Tibial artery (tissue), 4 donors: Measurements from ENCODE around the gene MICU2.

Experiments used
- DNase-seq, 2 donors: peaks; one replicate each; pipeline ENCODE4 v3.0.0-alpha.2; 2019
- H3K27ac ChIP-seq, 2 donors: fragments of 200-600 bp; sonication (generic) in 1 of 2; 1 replicate in 1 of 2; 2 replicates in 1 of 2; pipeline ENCODE4 v1.5.1; 2018 to 2019; ENCODE audit warnings: mild to moderate bottlenecking in 1 of 2
- H3K27me3 ChIP-seq, 2 donors: fragments of 200-600 bp; sonication (generic) in 1 of 2; one replicate each; pipeline versions ENCODE4 v1.5.1 to v1.6.0; 2016 to 2019
- H3K36me3 ChIP-seq, 3 donors: fragments of 200-600 bp; sonication (generic) in 2 of 3; one replicate each; pipeline ENCODE4 v1.5.1; 2016 to 2019; ENCODE audit warnings: mild to moderate bottlenecking in 2 of 3
- H3K4me1 ChIP-seq, 4 donors: fragments of 200-600 bp; sonication (generic) in 2 of 4; 1 replicate in 3 of 4; 2 replicates in 1 of 4; pipeline ENCODE4 v1.5.1; 2016 to 2019
- H3K4me3 ChIP-seq, 2 donors: fragments of 200-600 bp; sonication (generic) in 1 of 2; 1 replicate in 1 of 2; 2 replicates in 1 of 2; pipeline ENCODE4 v1.5.1; 2018 to 2019; ENCODE audit warnings: mild to moderate bottlenecking in 2 of 2
- H3K9me3 ChIP-seq, 3 donors: fragments of 200-600 bp; sonication (generic) in 1 of 3; one replicate each; pipeline ENCODE4 v1.5.1; 2016 to 2019
- CTCF ChIP-seq, 2 experiments: fragments of 200-600 bp in 1 of 2; fragments of 450-650 bp in 1 of 2; IDR thresholded peaks; one replicate each; pipeline ENCODE4 v1.5.1; 2017 to 2019; ENCODE audit warnings: antibody characterized with exemption in 2 of 2, mild to moderate bottlenecking in 1 of 2, moderate library complexity in 1 of 2
- intact Hi-C: fragments of 100-400 bp; cut with DNase I; formaldehyde crosslinking; loops from one replicate; pipeline ENCODE4 v1.15.0; 2023; ENCODE audit warnings: low total_unique reads

MICU2 gene

GRCh38 chr13:21522847-21523246 is 81.1 kb downstream of the MICU2 start:
- Histone ChIP-seq H3K4me1 (no peaks in the 10 kb centered on the region), H3K9me3 (no peaks in the 10 kb centered on the region), H3K4me3 (no peak overlapping the region), H3K27ac (no peak overlapping the region), H3K27me3 (no peaks in the 10 kb centered on the region), H3K36me3 (peaks cover 11 to 22% (median 16%) of the 10 kb centered on the region in 3 donors)
- no peak for DNase-seq
- no peak for TF ChIP-seq CTCF (IDR thresholded peaks at IDR 0.05)
- intact Hi-C loops: no loop called here

- no peaks in the 10 kb centered on the region for H3K27me3 ChIP-seq
- H3K9me3 ChIP-seq: no peaks in the 10 kb centered on the region
- no peak for DNase-seq
- no peaks in the 10 kb centered on the region for H3K4me1 ChIP-seq
- peaks cover 11 to 22% (median 16%) of the 10 kb centered on the region in 3 donors for H3K36me3 ChIP-seq
- H3K4me3 ChIP-seq: no peak overlapping the region
- no peak overlapping the region for H3K27ac ChIP-seq
- TF ChIP-seq CTCF (IDR thresholded peaks at IDR 0.05): no peak
- intact Hi-C loops: no loop called here
These were observed 81.8 kb downstream of the MICU2 start for GRCh38 chr13:21522130-21522529.

GRCh38 chr13:21518617-21519144 is 85.3 kb downstream of the MICU2 start:
- intact Hi-C loops: no loop called here
- TF ChIP-seq CTCF (IDR thresholded peaks at IDR 0.05): no peak
- H3K27me3 ChIP-seq: no peaks in the 10 kb centered on the region
- H3K9me3 ChIP-seq: no peaks in the 10 kb centered on the region
- no peak overlapping the region for H3K4me3 ChIP-seq
- peaks cover 11 to 22% (median 16%) of the 10 kb centered on the region in 3 donors for H3K36me3 ChIP-seq
- DNase-seq: no peak
- H3K27ac ChIP-seq: no peak overlapping the region
- no peaks in the 10 kb centered on the region for H3K4me1 ChIP-seq

GRCh38 chr13:21517576-21517975 is 86.4 kb downstream of the MICU2 start:
- no peaks in the 10 kb centered on the region for H3K4me1 ChIP-seq
- H3K27me3 ChIP-seq: no peaks in the 10 kb centered on the region
- no peaks in the 10 kb centered on the region for H3K9me3 ChIP-seq
- H3K36me3 ChIP-seq: peaks cover 11 to 20% (median 15%) of the 10 kb centered on the region in 3 donors
- H3K4me3 ChIP-seq: no peak overlapping the region
- H3K27ac ChIP-seq: no peak overlapping the region
- no peak for TF ChIP-seq CTCF (IDR thresholded peaks at IDR 0.05)
- intact Hi-C loops: no loop called here
- DNase-seq: no peak

GRCh38 chr13:21516805-21517204 is 87.2 kb downstream of the MICU2 start:
- intact Hi-C loops: no loop called here
- H3K27ac ChIP-seq: no peak overlapping the region
- no peaks in the 10 kb centered on the region for H3K9me3 ChIP-seq
- peaks cover 11 to 23% (median 15%) of the 10 kb centered on the region in 3 donors for H3K36me3 ChIP-seq
- H3K27me3 ChIP-seq: no peaks in the 10 kb centered on the region
- no peak overlapping the region for H3K4me3 ChIP-seq
- no peak for TF ChIP-seq CTCF (IDR thresholded peaks at IDR 0.05)
- H3K4me1 ChIP-seq: no peaks in the 10 kb centered on the region
- DNase-seq: no peak

DNA sequence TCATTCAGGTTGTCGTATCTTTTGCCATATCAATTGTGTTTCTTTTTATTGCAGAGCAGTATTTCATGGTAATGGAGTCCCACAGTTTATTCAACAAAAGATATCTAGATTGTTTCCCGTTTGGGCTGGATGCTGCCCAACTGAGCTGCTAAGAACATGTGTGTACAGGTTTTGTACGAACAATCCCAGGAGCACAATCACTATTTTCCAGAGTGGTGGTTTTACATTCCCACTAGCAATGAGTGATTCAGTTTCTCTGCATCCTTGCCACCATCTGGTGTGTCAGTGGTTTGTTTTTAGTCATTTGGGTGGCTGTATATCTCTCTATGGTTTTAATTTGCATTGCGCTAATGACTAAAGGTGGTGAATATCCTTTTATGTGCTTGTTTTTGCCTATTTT is 92.1 kb downstream of the MICU2 start:
- H3K9me3 ChIP-seq: no peaks in the 10 kb centered on the region
- H3K4me3 ChIP-seq: no peak overlapping the region
- peaks cover 6 to 21% (median 11%) of the 10 kb centered on the region in 3 donors for H3K36me3 ChIP-seq
- TF ChIP-seq CTCF (IDR thresholded peaks at IDR 0.05): no peak
- no peaks in the 10 kb centered on the region for H3K4me1 ChIP-seq
- no peak for DNase-seq
- intact Hi-C loops: no loop called here
- H3K27ac ChIP-seq: no peak overlapping the region
- no peaks in the 10 kb centered on the region for H3K27me3 ChIP-seq
